Articular chondrocyte of knee joint (primary cell): ENCODE data around the gene PRCP. TPM values are rescaled to one million over a fixed set of nuclear protein-coding genes. Genes with fewer than 3 reads are reported as not detected.

Experiments
- total RNA-seq: library from RNA; depleted of rRNA; stranded (reverse); fragments of >200 nt; gene quantifications from 2 replicates; pipeline ENCODE4 v1.2.3, GENCODE V29; 2012

PRCP gene
- 64.9 and 74.9 TPM in 2 replicates for total RNA-seq

DNA sequence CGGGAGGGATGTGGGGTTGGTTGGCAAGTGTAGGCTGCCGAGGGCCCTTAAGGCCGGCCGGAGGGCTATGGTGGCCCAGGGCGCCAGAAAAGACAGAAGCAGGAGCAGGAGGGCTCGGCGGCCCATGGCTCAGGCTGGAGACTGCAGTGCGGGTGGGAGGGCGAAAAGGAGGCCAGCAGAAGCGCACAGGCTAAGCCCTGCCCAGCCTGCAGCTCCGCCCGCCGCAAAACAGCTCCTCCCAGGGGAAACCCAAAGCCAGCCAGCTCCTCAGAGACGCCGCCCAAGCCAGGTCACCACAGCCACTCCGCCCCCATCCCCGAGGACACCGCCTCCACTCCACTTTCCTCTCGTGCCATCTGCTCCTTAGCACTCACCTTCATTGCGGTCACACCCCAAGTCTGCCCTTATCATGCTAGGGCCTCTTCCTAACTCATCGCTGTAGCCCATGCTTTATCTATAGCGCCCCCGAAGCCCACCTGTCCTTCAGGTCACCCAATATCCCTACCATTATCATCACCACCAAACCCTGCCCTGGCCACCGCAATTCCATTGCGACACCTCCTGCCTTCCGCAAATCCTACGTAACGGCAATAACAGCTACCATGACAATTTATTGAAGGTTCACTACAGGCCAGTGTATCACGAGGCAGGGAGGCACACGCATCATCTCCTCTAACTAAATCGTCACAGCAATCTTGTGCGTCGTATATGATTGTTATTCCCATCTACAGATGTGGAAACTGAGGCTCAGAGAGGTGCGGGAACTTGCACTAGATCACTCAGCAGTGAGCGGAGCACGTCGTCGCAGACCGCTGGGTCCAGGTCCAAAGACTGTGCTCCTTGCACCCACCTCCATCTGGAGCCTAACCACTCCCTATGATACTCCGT is at the start of gene PRCP:
PRCP (minus strand) TSS at position 154 of the 888 bp plus-strand sequence; CDS start at position 126, 28 bp downstream.

DNA sequence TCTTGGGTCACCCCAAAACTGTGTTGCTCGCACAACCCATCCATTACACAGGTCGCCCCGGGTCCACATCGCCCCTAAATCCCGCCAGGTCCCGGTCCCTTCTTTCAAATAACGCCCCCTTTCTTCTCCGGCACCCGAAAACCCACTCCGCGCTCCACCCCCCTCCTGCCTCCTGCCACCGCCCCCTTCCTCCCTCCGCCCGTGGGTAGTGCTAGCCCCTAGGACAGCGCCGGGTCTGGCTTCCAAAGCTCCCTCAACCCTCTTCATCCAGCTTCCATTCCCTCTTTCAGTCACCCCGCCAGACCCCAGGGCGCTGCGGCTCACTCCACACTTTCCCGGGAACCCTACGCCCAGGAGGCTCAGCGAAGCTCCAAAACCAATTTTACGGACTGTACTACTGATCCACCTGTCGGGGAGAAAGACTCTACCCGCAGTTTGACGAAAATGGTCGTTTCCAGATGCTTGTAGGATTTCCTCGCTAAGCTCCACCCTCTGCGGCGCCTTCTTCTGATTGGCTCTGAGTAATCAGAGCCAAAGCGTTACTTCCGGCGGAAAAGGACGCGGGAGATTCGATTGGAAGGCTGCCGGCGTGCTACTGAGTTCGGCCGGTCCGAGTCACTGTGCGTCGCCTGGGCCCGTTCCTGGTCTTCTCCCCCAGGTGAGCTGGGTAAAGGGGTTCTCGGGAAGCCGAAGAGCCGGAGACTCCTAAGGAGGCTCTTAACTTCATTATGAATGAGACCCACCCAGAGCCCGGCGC is 1.1 kb upstream of the PRCP start, which contains the start of gene DDIAS:
DDIAS (plus strand) TSS at position 572 of the 757 bp plus-strand sequence. CDS start 13,003 bp downstream, outside the sequence.

Other genes starting within 250 kb of the PRCP start
- gene FAM181B, start 166.6 kb downstream of the PRCP start, total RNA-seq = under 0.01 TPM in 1 of 2 replicates, not detected in the other
- 2.6 and 3.1 TPM in 2 replicates for gene DDIAS, start 1.3 kb upstream of the PRCP start, total RNA-seq
- 31.4 and 37.4 TPM in 2 replicates for gene RAB30, start 171.5 kb upstream of the PRCP start, total RNA-seq